ENCODE results near the gene TNFRSF12A. TPM values are rescaled to one million over a fixed set of nuclear protein-coding genes. Genes with fewer than 3 reads are reported as not detected.

The TNFRSF12A gene
- total and polyA plus RNA-seq, 2 of the 8 experiments (the other 6 are each of a cell fraction or from before 2014, with no cell fraction given), result 81.0 to 82.5 TPM

- no peak for TF ChIP-seq SUZ12 (IDR thresholded peaks at IDR 0.05; ENCODE audit: low read length)
- no peak for TF ChIP-seq POLR2A (IDR thresholded peaks at IDR 0.05; ENCODE audit: control extremely low read depth in 1 of 2, low read depth in 2 of 2, low read length in 2 of 2)
- TF ChIP-seq RFX5 (IDR thresholded peaks at IDR 0.05; ENCODE audit: borderline replicate concordance, low read depth, low read length), result no peak
- no peak for TF ChIP-seq ZNF274 (IDR thresholded peaks at IDR 0.05; ENCODE audit: borderline replicate concordance, extremely low read depth, low read length)
- peak; percentile 79 for TF ChIP-seq SAP30 (IDR thresholded peaks at IDR 0.05; ENCODE audit: insufficient read depth, insufficient replicate concordance, low read length)
Measured at GRCh38 chr16:2979669-2980226, 40.4 kb upstream of the TNFRSF12A start (continued).
